Suprapubic skin (tissue), 4 donors: Measurements from ENCODE around the gene ADAP1.

Source experiments
- CTCF ChIP-seq, 2 donors: fragments of 200-600 bp in 1 of 2; fragments of 450-650 bp in 1 of 2; sonication (generic) in 1 of 2; IDR thresholded peaks; one replicate each; pipeline ENCODE4 v1.5.1; 2016 to 2019; ENCODE audit warnings: antibody characterized with exemption in 2 of 2, mild to moderate bottlenecking in 1 of 2, moderate library complexity in 1 of 2
- POLR2A ChIP-seq, 2 donors: fragments of 450-650 bp; IDR thresholded peaks; one replicate each; pipeline ENCODE4 v1.6.1; 2017; ENCODE audit warnings: antibody characterized with exemption in 2 of 2, mild to moderate bottlenecking in 2 of 2, moderate library complexity in 2 of 2
- POLR2AphosphoS5 ChIP-seq, 3 donors: sonication (generic); formaldehyde crosslinking; IDR thresholded peaks; one replicate each; pipeline ENCODE4 v1.6.1; 2017; ENCODE audit warnings: antibody characterized with exemption in 3 of 3

- TF ChIP-seq CTCF (IDR thresholded peaks at IDR 0.05): no peak
- no peak for TF ChIP-seq POLR2AphosphoS5 (IDR thresholded peaks at IDR 0.05)
- no peak for TF ChIP-seq POLR2A (IDR thresholded peaks at IDR 0.05)
These were observed 23.0 kb upstream of the ADAP1 start for GRCh38 chr7:977326-978048.
